HG02610 (cell line): ENCODE data around the gene SOHLH2.

ENCODE experiments used
- ATAC-seq: cut with Tn5 transposase; IDR thresholded peaks from one replicate; pipeline ENCODE4 v1.9.1; 2021; ENCODE audit warnings: mild to moderate bottlenecking, moderate library complexity; ENCODE audit not compliant: unreplicated experiment

Gene SOHLH2, protein sequence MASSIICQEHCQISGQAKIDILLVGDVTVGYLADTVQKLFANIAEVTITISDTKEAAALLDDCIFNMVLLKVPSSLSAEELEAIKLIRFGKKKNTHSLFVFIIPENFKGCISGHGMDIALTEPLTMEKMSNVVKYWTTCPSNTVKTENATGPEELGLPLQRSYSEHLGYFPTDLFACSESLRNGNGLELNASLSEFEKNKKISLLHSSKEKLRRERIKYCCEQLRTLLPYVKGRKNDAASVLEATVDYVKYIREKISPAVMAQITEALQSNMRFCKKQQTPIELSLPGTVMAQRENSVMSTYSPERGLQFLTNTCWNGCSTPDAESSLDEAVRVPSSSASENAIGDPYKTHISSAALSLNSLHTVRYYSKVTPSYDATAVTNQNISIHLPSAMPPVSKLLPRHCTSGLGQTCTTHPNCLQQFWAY

DNA sequence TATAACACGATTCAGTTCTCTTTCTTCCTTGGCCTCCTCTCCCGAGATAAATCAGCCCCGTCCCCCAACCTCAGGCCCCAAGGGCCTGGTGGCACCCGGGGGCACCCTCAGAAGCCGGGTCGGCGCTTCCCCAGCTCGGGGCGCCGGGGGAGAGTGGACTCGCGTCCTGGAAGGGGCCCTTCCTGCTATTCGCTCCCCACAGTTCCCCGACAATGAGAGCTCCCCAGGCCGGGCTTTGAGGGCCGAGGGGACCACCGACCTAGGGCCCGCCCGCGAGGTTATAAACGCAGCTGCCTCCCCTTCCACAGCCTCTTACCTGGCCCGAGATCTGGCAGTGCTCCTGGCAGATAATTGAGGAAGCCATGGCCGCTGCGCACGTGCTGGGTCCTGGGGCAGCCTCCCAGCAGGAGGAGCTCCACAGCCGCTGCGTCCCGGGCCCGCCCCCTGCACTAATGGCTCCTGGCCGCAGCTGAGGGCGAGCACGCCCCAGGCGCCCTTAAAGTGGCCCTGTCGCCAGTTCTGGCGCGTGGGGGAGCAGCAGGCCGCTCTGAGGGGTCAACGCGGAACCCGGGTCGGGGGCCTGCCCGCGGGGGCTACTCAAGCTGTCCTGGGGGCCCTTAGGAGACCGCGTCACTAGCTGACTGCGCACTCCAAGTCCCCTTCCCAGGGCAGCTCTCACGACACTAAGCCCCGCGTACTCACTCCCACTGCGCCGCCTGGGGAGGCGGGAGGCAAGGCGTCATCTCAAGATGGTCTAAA, at the start of gene SOHLH2:
SOHLH2 (minus strand) TSS at position 394 of the 759 bp plus-strand sequence; CDS start at position 364, 30 bp downstream.
- ATAC-seq: no peak

DNA sequence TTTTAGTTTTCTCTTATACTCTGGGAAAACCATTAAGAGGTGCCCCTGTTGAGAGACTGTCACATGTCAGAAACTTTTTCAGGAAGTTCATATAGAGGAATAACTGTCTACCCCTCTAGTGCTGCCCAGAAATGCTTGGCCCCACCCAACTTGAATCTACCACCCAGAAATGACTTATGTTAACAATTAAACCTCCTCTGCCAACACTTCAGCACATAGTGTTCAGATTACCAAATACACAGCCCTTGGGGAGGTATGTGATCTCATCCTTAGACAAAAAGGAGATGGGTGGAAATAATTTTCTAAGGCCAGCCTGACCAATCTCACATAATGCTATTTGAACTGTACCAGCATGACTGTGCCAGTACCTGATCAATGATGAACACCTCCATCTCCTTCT, 47.6 kb upstream of the SOHLH2 start:
- no peak for ATAC-seq

DNA sequence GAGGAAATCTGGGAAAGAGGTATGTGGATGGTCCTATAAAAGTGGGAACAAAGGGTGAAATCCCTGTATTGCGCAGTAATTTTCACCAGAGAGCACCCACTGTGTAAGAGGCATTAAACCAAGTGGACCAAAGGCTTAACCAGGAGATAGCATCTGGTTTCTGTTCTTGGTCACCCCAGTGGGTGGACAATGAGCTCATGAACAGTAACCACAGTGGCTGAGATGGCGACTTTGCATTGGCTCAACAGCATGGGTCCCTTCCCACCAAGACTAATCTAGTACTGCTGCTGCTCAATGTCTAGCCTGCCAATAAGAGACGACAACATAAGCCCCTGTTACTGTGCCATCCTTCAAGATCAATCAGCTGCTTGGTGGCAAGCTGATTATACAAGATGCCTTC, 46.7 kb upstream of the SOHLH2 start:
- ATAC-seq: no peak

DNA sequence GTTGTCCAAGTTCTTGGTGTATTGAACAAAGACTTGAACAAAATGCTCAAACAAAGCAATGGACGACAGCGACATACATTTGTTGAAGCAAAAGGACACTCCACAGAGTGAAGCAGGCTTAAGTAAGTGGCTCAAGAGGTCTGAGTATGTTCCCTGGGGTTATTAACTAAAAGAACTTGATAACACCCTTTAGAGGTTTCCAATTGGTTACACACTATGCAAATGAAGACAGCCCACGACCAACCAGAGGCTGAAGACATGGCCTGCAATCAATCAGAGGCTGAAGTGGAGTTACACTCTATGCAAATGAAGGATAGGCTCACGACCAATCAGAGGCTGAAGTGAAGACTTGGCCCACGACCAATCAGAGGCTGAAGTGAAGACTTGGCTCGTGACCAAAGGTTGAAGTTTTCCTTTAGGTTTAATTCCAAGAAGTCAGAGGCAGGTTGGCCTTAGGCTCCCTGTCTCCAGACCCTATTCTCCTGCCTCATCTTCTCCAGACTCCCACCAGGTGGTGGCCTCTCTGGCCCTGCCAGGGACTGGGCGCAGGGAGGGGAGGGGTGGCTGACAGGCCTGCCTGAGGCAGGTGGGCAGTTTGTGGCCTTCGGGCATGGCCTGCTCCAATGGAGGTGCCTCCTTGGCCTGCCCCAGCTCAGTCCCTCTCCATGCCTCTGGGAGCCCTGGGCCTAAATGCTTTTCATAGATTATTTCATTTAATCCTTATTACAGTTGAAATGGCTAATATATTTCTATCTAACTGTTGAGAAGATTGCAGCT, 45.2 kb upstream of the SOHLH2 start:
- no peak for ATAC-seq

DNA sequence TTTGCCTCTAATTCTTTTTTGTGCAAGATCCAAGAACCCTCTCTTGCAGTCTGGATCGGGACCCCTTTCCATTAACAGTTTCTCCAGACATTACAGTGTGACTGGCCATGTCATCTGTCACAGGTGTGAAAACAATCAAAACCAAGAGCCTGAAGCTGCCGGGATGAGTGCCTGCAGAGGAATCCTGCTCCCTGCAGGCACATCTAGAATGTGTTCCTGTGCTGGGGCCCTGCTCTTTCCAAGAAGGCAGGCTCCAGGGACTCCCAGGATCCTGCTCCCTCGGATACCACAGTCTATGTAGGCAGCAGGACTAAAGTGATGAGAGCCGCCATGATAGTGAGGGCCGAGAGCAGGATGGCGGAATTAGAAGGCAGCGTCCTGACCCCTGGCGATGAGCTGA, 44.5 kb upstream of the SOHLH2 start:
- no peak for ATAC-seq

DNA sequence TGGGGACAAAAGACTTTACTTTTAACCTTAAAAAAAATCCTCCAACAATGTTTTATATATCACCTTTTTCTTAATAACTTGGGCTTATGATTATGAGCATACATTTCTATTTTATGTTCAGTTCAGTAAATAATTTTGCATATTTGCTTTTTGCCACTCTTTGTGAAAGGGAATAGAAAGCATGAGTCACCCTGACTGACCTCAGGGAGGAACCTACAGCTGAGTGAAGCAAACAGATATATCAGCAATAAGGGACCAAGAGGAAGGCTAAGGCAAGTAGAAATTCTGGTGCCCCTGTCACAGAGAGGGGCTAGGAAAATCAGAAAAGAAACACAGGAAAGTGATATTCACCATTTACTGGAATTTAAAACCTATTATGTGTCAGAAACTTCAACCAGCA, 37.2 kb upstream of the SOHLH2 start:
- peak; percentile 83 for ATAC-seq

DNA sequence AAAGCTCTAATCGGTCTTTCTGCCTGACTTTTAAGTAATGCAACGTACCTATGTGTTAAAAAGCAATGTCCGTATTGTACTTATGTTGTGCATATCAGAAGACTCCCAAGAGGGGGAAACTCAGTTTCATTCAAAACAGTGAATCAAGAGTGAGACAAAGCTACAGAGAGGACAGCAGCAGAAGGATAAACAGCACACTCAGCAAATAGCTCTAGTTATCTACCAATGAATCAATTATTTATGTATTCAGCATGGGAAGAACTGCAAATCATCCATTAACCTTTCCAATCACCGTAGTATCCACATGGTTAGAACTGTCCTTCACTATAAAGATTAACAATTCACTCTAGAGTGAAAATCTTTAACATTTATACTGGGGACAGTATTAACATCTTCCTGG, 36.7 kb upstream of the SOHLH2 start:
- no peak for ATAC-seq

DNA sequence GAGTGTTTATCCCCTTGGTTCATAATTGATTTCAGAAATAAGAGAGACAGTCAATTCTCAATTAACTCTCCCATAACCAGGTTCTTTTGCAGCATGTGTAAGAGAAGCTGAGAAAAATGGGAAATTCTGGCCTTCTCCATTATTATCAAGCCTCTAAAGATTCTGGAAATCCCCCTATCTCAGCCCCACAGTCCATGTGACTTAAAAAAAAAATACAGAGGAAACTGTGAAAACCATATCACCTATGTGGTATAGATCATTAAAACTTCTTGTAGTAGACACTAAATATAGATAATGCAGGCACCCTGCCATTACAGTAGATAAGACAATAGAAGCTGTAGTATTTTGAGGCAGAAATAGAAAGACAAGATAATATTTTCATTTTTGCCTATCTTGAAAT, 34.3 kb upstream of the SOHLH2 start:
- ATAC-seq: no peak

DNA sequence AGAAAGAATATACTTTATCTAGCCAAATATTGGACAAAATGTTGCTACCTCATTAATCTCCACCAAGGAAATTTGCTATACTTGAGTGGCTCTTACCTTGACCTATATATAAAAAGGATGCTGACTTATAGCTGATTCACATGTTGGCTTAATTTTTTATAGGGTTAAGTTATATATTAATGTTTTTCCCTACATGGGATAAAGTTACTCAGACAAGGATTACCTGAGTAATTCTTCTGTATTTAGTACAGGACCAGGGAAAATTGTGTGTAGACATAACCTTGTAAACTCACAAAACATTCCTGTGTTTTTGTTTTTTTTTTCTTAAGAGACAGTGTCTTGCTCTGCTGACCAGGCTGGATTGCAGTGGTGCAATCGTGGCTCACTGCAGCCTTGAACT, 30.6 kb upstream of the SOHLH2 start:
- ATAC-seq: no peak

DNA sequence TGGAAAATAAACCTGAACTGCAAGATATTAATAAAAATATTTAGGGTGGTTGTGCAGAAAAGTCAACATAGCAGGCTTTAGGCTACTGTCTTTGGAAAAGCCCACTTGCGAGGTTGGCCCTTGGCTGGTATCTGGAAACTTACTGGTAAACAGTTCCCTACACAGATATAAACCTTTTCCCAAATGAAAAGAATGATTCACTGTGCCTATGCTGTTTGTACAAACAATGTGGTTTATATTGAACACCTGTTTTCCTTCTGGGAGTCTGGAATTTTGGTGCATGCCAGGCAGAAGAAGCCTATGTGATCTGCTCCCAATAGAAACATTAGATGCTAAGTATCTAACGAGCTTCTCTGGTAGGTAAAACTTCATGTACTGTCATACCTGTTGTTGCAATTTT, 29.7 kb upstream of the SOHLH2 start:
- no peak for ATAC-seq

DNA sequence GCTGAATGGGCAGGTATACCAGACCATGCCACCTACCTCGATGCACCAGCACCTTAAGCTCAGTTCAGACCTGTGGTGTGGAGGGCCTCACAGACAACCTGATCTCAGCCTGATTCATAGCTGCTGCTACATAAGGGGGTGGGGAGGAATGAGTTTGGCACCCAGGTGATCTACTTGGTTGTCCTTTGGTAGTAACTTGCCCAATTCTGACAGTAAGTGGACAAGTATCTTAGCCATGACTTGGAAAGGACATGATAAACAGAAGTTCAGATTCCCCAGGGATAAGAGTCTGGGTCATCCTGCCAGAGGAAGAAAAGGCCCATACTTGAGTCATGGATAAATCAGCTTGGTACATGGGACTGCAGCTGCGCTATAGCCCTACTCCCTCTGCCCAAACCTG, 28.4 kb upstream of the SOHLH2 start:
- ATAC-seq: no peak

DNA sequence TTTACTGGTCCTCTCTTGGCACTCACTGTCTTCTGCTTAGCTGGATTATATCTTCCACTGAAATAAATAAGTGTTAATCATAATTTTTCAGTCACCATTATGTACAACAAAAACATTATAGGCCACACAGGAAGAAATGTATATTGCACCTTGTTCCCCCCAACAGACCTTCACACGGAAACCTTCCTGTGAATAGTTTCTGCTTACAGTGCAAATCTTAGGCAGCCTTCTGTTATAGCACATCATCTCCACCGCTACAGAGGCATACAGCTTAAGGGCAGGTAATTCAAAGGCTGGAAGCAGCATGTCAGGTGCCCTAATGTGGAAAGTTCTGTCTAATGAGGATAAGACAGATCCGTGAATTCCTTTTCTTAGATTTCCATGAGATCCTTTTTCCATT, 16.9 kb upstream of the SOHLH2 start:
- ATAC-seq: no peak

DNA sequence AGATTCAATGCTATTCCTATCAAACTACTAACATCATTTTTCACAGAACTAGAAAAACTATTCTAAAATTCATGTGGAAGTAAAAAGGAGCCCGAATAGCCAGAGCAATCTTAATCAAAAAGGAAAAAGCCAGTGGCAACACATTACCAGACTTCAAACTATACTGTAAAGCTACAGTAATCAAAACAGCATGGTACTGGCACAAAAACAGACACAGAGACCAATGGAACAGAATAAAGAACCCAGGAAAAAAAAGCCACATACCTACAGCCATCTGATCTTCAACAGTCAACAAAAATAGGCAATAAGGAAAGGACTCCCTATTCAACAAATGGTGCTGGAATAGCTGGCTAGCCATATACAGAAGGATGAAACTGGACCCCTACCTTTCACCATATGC, 10.4 kb upstream of the SOHLH2 start:
- ATAC-seq: no peak

DNA sequence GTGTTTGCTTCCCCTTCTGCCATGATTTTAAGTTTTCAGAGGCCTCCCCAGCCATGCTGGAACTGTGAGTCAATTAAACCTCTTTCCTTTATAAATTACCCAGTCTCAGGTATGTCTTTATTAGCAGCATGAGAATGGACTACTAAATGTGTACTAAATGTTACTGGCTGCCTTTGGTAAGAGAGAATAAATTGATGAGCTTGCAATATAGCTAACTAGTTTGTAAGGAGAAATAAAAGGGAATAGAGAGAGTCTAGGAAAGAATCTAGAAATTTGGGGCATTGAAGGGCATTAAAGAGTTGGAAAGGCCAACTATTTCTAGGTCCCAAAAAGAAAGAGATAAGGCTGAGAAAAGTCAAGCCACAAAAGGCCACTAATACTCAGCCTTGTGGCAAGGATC, 5.5 kb upstream of the SOHLH2 start:
- no peak for ATAC-seq

DNA sequence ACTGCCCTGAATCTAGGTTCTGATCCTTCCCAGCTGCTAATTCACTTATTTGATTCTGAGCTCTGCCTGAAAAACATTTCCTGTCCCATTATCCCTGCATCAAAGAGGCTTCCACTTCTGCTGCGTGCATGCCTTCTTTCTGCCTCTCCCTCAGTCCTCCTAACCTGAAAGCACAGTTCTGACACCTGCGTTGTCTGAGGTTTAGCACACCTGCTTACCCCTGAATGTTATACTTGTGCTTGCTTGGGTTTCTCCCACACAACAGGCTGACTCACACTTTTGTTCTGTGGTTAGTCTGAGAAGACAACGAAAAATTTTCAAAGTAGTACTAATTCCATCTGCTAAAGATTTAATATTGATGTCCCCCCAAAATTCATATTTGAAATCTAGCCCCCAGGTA, 3.1 kb upstream of the SOHLH2 start:
- no peak for ATAC-seq

DNA sequence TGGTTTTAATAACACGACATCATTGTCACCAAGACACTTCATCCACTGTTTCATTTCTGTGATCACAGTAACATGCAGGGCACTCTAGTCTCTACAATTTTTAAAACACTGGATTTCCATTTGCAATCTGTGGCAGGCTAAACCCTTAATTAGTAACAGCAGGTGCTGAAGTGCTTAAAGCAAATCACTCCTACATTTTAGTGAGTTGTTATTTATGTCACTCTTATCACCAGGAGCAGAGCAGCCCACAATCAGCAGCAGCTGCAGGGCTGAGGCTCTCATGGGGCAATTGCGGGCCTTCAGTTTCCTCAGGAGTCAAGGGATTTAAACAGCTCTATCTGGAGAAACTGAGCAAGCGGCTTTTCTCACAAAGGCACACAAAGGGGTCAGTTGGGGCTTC, 1.6 kb downstream of the SOHLH2 start:
- no peak for ATAC-seq

DNA sequence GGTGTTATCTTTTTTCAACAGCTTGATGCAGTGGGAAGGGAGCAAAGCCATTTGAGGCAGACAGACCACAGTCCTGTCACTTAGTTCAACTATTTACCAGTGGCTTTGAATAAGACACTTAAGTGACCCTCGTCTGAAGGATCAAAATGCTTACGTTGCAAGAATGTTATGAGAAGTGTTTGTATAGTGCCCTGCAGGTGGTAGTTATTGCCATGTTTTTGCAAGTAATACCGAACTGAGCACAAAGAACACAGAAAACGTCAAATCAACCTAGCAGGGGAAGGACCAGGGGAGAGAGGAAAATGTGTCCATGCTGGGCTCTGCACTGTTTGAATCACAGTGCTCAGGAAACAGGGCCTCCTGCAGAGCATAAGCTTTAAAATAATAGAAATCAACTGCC, 2.8 kb downstream of the SOHLH2 start:
- ATAC-seq: no peak

DNA sequence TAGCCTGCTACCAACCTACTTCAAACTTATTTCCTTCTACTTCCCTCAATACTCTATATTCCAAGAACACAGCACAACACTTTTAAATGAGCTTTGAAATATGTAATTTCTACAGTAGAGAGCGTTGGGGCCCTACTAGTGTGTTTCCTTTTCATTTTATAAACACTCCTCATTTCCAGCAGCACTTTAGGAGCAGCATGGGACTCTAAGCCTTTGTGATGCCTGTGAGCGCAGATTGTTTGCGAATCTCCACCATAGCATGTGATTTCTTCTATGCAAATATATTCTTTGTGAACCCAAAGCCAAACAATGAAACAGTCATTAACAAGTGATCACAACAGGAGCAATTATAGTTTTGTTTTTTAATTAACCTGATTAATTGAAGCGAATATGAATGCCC, 3.6 kb downstream of the SOHLH2 start:
- ATAC-seq: no peak

DNA sequence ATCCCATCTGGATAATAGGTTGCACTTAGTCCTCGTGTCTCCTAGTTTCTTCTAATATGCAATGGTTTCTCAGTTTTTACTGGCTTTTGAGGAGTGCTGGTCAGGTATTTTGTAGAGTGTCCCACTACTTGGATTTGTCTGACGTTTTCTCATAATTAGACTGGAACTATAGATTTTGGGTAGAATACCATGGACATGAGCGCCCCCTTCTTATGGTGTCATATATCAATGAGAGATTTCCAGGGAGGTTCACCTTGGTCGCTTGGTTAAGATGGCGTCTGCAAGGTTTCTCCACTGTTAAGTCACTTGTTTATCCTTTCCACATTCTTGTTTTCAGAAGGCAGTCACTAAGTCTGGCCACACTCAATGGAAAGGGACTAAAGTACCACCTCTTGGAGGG, 6.7 kb downstream of the SOHLH2 start:
- ATAC-seq: no peak

DNA sequence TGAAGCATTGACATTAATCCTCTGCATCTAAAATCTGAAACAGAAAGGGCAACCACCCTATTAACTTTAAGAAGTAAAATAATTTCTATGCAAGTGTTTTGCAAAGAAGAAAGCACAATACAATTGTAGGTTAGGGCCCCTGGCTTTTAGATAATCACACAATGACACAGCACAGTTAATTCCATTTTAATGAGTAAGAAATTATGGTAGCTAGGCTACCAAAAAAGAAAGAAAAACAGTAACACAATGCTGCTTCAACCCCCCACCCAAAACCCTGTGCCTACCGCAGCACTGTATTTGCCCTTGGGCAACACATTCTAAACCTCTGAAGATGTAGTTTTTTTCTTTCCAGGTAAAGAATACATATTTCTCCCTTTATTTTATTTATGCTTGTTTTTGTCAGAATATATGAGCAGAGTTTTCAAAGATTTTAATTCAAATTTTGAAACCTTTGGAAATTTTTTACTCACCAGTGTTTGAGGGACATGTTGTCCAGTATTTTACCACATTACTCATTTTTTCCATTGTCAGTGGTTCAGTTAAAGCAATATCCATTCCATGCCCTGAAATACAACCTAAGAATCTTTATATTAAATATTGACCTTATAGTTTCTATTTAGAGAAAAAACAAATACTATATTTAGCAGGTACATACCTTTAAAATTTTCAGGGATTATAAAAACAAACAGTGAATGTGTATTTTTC, 21.1 kb downstream of the SOHLH2 start:
- ATAC-seq: no peak

DNA sequence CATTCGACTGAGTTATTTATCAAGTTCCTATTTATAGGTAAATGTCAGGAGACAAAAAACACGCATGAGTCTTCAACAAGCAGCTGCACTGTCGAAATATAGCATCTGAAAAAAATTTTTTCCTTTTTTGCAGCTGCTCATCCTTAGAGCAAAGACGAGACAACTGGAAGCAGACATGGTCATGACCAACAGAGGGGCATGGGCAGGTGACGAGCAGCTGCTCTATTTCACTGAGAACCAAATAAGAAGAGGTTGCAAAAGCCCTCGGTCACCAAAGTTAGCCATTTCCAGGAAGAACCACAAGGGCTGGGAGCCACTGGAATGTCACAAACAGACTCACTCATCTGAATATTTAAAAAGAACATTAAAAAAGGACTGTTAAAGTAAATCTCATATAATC, 22.2 kb downstream of the SOHLH2 start:
- ATAC-seq: no peak
